GM23338 (cell line): Measurements from ENCODE around the gene DLGAP4. TPM values are rescaled to one million over a fixed set of nuclear protein-coding genes. Genes with fewer than 3 reads are reported as not detected.

Experiments used
- ATAC-seq: fragments of 200-7000 bp; cut with Tn5 transposase; 3 replicates; pipeline ENCODE4 v1.9.1; 2020
- DNase-seq: peaks from one replicate; pipeline ENCODE4 v3.0.0-alpha.2; 2015; ENCODE audit warnings: low spot score
- H2AFZ ChIP-seq: fragments of 200-600 bp; sonication (generic); 2 replicates; pipeline ENCODE4 v1.8.0; 2016; ENCODE audit warnings: antibody characterized with exemption, mild to moderate bottlenecking, moderate library complexity
- H3F3A ChIP-seq: fragments of 200-600 bp; sonication (generic); replicated peaks from 2 replicates; pipeline ENCODE4 v1.8.0; 2017; ENCODE audit warnings: antibody characterized with exemption, mixed run types, low read depth
- H3K27ac ChIP-seq: fragments of 200-600 bp; sonication (generic); 2 replicates; pipeline ENCODE4 v1.6.1; 2016; ENCODE audit warnings: low read depth
- H3K27me3 ChIP-seq: fragments of 200-600 bp; sonication (generic); 2 replicates; pipeline ENCODE4 v1.8.0; 2016; ENCODE audit warnings: mild to moderate bottlenecking, mixed run types, moderate library complexity; ENCODE audit not compliant: insufficient read depth
- H3K36me3 ChIP-seq: fragments of 200-600 bp; sonication (generic); 2 replicates; pipeline ENCODE4 v1.8.0; 2016; ENCODE audit warnings: mild to moderate bottlenecking; ENCODE audit not compliant: insufficient read depth
- H3K4me1 ChIP-seq: fragments of 200-600 bp; sonication (generic); 2 replicates; pipeline ENCODE4 v1.8.0; 2016; ENCODE audit warnings: mild to moderate bottlenecking, moderate library complexity; ENCODE audit not compliant: insufficient read depth
- H3K4me2 ChIP-seq: fragments of 200-600 bp; sonication (generic); 2 replicates; pipeline ENCODE4 v1.7.1; 2017; ENCODE audit warnings: mixed run types
- H3K4me3 ChIP-seq: fragments of 200-600 bp; sonication (generic); 2 replicates; pipeline ENCODE4 v1.6.1; 2016; ENCODE audit warnings: mixed run types
- H3K79me2 ChIP-seq: fragments of 200-600 bp; sonication (generic); replicated peaks from 2 replicates; pipeline ENCODE4 v1.8.0; 2017; ENCODE audit warnings: mild to moderate bottlenecking; ENCODE audit not compliant: insufficient read depth
- H3K9me2 ChIP-seq: fragments of 200-600 bp; sonication (generic); 2 replicates; pipeline ENCODE4 v1.8.0; 2017; ENCODE audit not compliant: insufficient read depth
- H4K20me1 ChIP-seq: fragments of 200-600 bp; sonication (generic); replicated peaks from 2 replicates; pipeline ENCODE4 v1.8.0; 2017; ENCODE audit warnings: mild to moderate bottlenecking; ENCODE audit not compliant: insufficient read depth
- H3K27ac Mint-ChIP-seq: 2 replicates; pipeline ENCODE4 v1.8.0; 2020; ENCODE audit warnings: inconsistent platforms, mild to moderate bottlenecking, moderate library complexity, mixed read lengths
- H3K27me3 Mint-ChIP-seq: 3 replicates; pipeline ENCODE4 v1.8.0; 2022; ENCODE audit warnings: low read depth, mild to moderate bottlenecking, moderate library complexity, mixed read lengths, inconsistent platforms; ENCODE audit not compliant: insufficient read depth, poor library complexity
- H3K36me3 Mint-ChIP-seq: 3 replicates; pipeline ENCODE4 v1.8.0; 2021; ENCODE audit warnings: low read depth, mild to moderate bottlenecking, inconsistent platforms, moderate library complexity, mixed read lengths
- H3K4me1 Mint-ChIP-seq: 3 replicates; pipeline ENCODE4 v1.8.0; 2020; ENCODE audit warnings: mild to moderate bottlenecking, inconsistent platforms, mixed read lengths
- H3K4me3 Mint-ChIP-seq: 3 replicates; pipeline ENCODE4 v1.8.0; 2021; ENCODE audit warnings: moderate library complexity, mild to moderate bottlenecking, inconsistent platforms, mixed read lengths
- H3K9me3 Mint-ChIP-seq: 3 replicates; pipeline ENCODE4 v1.8.0; 2020; ENCODE audit warnings: moderate library complexity, mild to moderate bottlenecking, inconsistent platforms, mixed read lengths
- CREB1 ChIP-seq: fragments of 250-450 bp; sonication (Bioruptor Pico); IDR thresholded peaks from 2 replicates; pipeline ENCODE4 v1.5.0; 2020; ENCODE audit warnings: low read depth, mild to moderate bottlenecking, moderate library complexity
- CTCF ChIP-seq, 2 experiments: fragments of 200-600 bp in 1 of 2; sonication (generic) in 1 of 2; conservative IDR thresholded peaks; 2 replicates each; pipeline versions ENCODE4 v1.5.1 to v1.6.1; 2016 to 2017; ENCODE audit warnings: antibody characterized with exemption in 2 of 2, low read depth in 2 of 2, mild to moderate bottlenecking in 2 of 2, moderate library complexity in 1 of 2
- ETS1 ChIP-seq: IDR thresholded peaks from 2 replicates; pipeline ENCODE4 v1.6.1; 2016; ENCODE audit warnings: antibody characterized with exemption
- EZH2 ChIP-seq: fragments of 200-600 bp; sonication (generic); IDR thresholded peaks from one replicate; pipeline ENCODE4 v1.8.0; 2017; ENCODE audit warnings: antibody characterized with exemption, mild to moderate bottlenecking, low read depth; ENCODE audit not compliant: unreplicated experiment
- EZH2phosphoT487 ChIP-seq: fragments of 200-600 bp; sonication (generic); IDR thresholded peaks from one replicate; pipeline ENCODE4 v1.8.1; 2018; ENCODE audit warnings: antibody characterized with exemption; ENCODE audit not compliant: unreplicated experiment
- JUNB ChIP-seq: IDR thresholded peaks from one replicate; pipeline ENCODE4 v1.6.1; 2016; ENCODE audit warnings: antibody characterized with exemption; ENCODE audit not compliant: unreplicated experiment
- NANOG ChIP-seq: IDR thresholded peaks from 2 replicates; pipeline ENCODE4 v1.6.1; 2016; ENCODE audit warnings: antibody characterized with exemption, borderline replicate concordance
- POLR2AphosphoS5 ChIP-seq: IDR thresholded peaks from 2 replicates; pipeline ENCODE4 v1.6.1; 2016; ENCODE audit warnings: antibody characterized with exemption, low read depth
- REST ChIP-seq: IDR thresholded peaks from one replicate; pipeline ENCODE4 v1.6.1; 2018; ENCODE audit warnings: antibody characterized with exemption; ENCODE audit not compliant: unreplicated experiment
- STAT1 ChIP-seq: IDR thresholded peaks from one replicate; pipeline ENCODE4 v1.6.1; 2016; ENCODE audit warnings: antibody characterized with exemption; ENCODE audit not compliant: unreplicated experiment
- ZNF114 ChIP-seq: fragments of 250-450 bp; sonication (Bioruptor Pico); IDR thresholded peaks from 2 replicates; pipeline ENCODE4 v1.5.0; 2020; ENCODE audit warnings: mild to moderate bottlenecking, moderate library complexity
- ZNF331 ChIP-seq: fragments of 250-450 bp; sonication (Bioruptor Pico); IDR thresholded peaks from 2 replicates; pipeline ENCODE4 v1.5.0; 2020; ENCODE audit warnings: low read depth, mild to moderate bottlenecking, moderate library complexity
- ZNF462 ChIP-seq: fragments of 250-450 bp; sonication (Bioruptor Pico); IDR thresholded peaks from 2 replicates; pipeline ENCODE4 v1.5.0; 2020; ENCODE audit warnings: mild to moderate bottlenecking, moderate library complexity
- polyA plus RNA-seq: library from polyadenylated mRNA; unstranded; fragments of >200 nt; fragmentation: Nextera tagmentation; extraction: Ambion mirVana; gene quantifications from 2 replicates; pipeline ENCODE4 v1.2.1, GENCODE V29; 2016
- total RNA-seq: library from RNA; depleted of rRNA; stranded (reverse); fragments of >200 nt; shearing (Covaris generic); gene quantifications from 2 replicates; pipeline ENCODE4 v1.2.3, GENCODE V29; 2014

DLGAP4 gene
- total and polyA plus RNA-seq, 2 experiments from 2014 or later: 46.1 to 52.2 TPM

- H3K4me1 Mint-ChIP-seq: peaks cover 4% of the 10 kb centered on the region; the same call in 2 of the 3 replicates
- Histone ChIP-seq H3K4me1 (no peaks in the 10 kb centered on the region), H4K20me1 (no peaks in the 10 kb centered on the region), H2AFZ (no peak overlapping the region), H3K36me3 (no peaks in the 10 kb centered on the region), H3K79me2 (no peaks in the 10 kb centered on the region), H3K4me2 (no peak overlapping the region), H3K4me3 (no peak overlapping the region), H3K9me2 (no peaks in the 10 kb centered on the region), H3F3A (no peaks in the 10 kb centered on the region), H3K27me3 (no peaks in the 10 kb centered on the region), H3K27ac (no peak overlapping the region)
- H3K4me3 Mint-ChIP-seq: no peak overlapping the region
- peaks cover 11% of the 10 kb centered on the region for H3K27me3 Mint-ChIP-seq
- no peak overlapping the region for H3K27ac Mint-ChIP-seq
- ATAC-seq: no peak
- H3K36me3 Mint-ChIP-seq: no peaks in the 10 kb centered on the region; the same call in 2 of the 3 replicates
- no peak for DNase-seq
- no peaks in the 10 kb centered on the region for H3K9me3 Mint-ChIP-seq
- TF ChIP-seq CREB1 (CRISPR knock-in tag): no peak
- no peak for TF ChIP-seq EZH2phosphoT487
- TF ChIP-seq STAT1: no peak
- no peak for TF ChIP-seq REST
- no peak for TF ChIP-seq CTCF (conservative IDR thresholded peaks at IDR 0.05; ENCODE audit: low read depth in 2 of 2)
- no peak for TF ChIP-seq NANOG
- TF ChIP-seq ETS1: no peak
- no peak for TF ChIP-seq ZNF331 (CRISPR knock-in tag)
- no peak for TF ChIP-seq ZNF462
- TF ChIP-seq POLR2AphosphoS5: no peak
- no peak for TF ChIP-seq ZNF114 (CRISPR knock-in tag)
- no peak for TF ChIP-seq JUNB
- no peak for TF ChIP-seq EZH2
These were observed 8.8 kb downstream of the DLGAP4 start for GRCh38 chr20:36314734-36315544.
